ENCODE results near the gene AKAP8.
"Not testable (repeated sequence)": the region's sequence is repeated elsewhere in the genome, so short reads cannot be mapped to it uniquely, and the experiment has no call there.

Gene AKAP8

GRCh38 chr19:15358918-15359317 lies 20.7 kb downstream of the AKAP8 start:
- no peak overlapping the region for H3K27ac ChIP-seq (ENCODE audit: low read depth, low read length)
- 97% methylated on average over 3 of the region's 3 CpGs for WGBS
- H3K4me1 ChIP-seq (ENCODE audit: insufficient read depth, low read length): no peaks in the 10 kb centered on the region

GRCh38 chr19:15357906-15358305 lies 21.7 kb downstream of the AKAP8 start:
- H3K4me1 ChIP-seq (ENCODE audit: insufficient read depth, low read length): no peaks in the 10 kb centered on the region
- H3K9me3 ChIP-seq (ENCODE audit: insufficient read depth, low read depth, low read length): no peaks in the 10 kb centered on the region
- no peak overlapping the region for H3K4me3 ChIP-seq (ENCODE audit: low read length)
- no peak overlapping the region for H3K27ac ChIP-seq (ENCODE audit: low read depth, low read length)
- WGBS: 95% methylated on average over 4 of the region's 4 CpGs
- H3K27me3 ChIP-seq (ENCODE audit: insufficient read depth, low read length): no peaks in the 10 kb centered on the region
- H3K36me3 ChIP-seq (ENCODE audit: insufficient read depth, low read length): peaks cover 82% of the 10 kb centered on the region
- no peak overlapping the region for H3K9ac ChIP-seq (ENCODE audit: low read depth, low read length)

More at GRCh38 chr19:15358918-15359317, 20.7 kb downstream of the AKAP8 start:
- H3K36me3 ChIP-seq (ENCODE audit: insufficient read depth, low read length): peaks cover 76% of the 10 kb centered on the region
- no peak overlapping the region for H3K9ac ChIP-seq (ENCODE audit: low read depth, low read length)
- H3K9me3 ChIP-seq (ENCODE audit: insufficient read depth, low read depth, low read length): no peaks in the 10 kb centered on the region
- H3K27me3 ChIP-seq (ENCODE audit: insufficient read depth, low read length): no peaks in the 10 kb centered on the region
- no peak overlapping the region for H3K4me3 ChIP-seq (ENCODE audit: low read length)

DNA sequence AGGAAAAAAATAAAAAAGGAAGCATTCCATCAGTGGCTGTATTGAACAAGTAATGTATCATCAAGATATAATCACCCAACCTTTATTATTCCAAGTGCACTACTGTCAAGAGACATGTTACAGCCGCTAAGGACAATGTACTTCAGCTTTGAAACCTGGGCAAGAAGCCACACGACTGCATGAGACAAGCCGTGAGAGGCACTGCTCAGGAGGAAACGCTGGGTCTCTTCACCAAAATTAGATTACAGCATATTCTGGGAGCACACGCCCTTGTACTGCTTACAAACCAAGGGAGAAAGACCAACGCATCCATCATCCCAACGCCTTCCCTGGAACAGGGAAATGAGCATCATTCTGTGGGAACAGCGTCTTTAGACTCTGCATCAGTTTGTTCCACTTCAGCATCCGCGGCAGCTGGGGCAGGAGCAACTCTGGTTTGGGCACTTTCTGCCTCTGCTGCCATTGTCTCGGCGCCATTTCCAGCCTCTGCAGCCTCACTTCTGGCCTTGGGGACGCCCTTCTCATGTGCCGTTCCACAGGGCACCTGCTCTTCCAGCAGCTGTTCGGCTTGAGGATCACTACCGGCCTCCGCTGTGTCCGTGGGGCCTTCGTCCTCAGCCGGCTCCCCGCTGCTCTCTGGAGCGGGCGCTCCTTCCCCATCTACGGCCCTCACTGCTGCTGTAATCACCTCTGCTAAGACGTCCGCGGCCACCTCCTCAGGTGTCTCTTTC lies 24.9 kb downstream of the AKAP8 start:
- Histone ChIP-seq H3K36me3 (ENCODE audit: insufficient read depth, low read length) (peaks cover 62% of the 10 kb centered on the region), H3K4me3 (ENCODE audit: low read length) (no peak overlapping the region), H3K27ac (ENCODE audit: low read depth, low read length) (no peak overlapping the region), H3K9ac (ENCODE audit: low read depth, low read length) (no peak overlapping the region), H3K27me3 (ENCODE audit: insufficient read depth, low read length) (no peaks in the 10 kb centered on the region), H3K9me3 (ENCODE audit: insufficient read depth, low read depth, low read length) (no peaks in the 10 kb centered on the region), H3K4me1 (ENCODE audit: insufficient read depth, low read length) (no peaks in the 10 kb centered on the region)
- WGBS: 97% methylated on average over 27 of the region's 27 CpGs

DNA sequence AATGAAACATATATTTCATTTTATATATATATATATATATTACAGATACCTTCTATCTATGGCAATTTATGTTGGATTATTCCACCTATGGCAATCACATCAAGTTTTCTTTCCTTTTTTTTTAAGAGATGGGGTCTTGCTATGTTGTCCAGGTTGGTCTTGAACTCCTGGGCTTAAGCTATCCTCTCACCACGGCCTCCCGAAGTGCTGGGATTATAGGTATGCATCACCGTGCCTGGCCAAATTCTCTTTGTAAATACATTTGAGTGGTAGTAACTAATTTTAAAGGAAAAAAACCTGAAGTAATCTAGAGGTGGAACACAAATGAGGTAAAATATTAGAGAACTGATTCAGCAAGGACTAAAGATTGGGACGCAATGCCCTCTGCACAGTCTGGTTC lies 25.7 kb downstream of the AKAP8 start:
- Histone ChIP-seq H3K9me3 (ENCODE audit: insufficient read depth, low read depth, low read length) (no peaks in the 10 kb centered on the region), H3K9ac (ENCODE audit: low read depth, low read length) (no peak overlapping the region), H3K4me1 (ENCODE audit: insufficient read depth, low read length) (no peaks in the 10 kb centered on the region), H3K27ac (ENCODE audit: low read depth, low read length) (no peak overlapping the region), H3K36me3 (ENCODE audit: insufficient read depth, low read length) (peaks cover 54% of the 10 kb centered on the region), H3K4me3 (ENCODE audit: low read length) (no peak overlapping the region), H3K27me3 (ENCODE audit: insufficient read depth, low read length) (no peaks in the 10 kb centered on the region)
- 73% methylated on average over 4 of the region's 4 CpGs for WGBS

DNA sequence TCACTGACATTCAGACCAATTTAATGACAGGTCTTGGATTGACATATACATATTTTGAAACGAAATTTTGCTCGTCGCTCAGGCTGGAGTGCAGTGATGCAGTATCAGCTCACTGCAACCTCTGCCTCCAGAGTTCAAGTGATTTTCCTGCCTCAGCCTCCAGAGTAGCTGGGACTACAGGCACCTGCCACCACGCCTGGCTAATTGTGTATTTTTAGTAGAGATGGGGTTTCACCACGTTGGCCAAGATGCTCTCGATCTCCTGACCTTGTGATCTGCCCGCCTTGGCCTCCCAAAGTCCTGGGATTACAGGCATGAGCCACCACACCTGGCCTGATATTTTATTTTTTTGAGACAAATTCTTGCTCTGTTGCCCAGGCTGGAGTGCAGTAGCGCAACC lies 27.1 kb downstream of the AKAP8 start:
- H3K9ac ChIP-seq (ENCODE audit: low read depth, low read length); H3K9me3 ChIP-seq (ENCODE audit: insufficient read depth, low read depth, low read length); H3K27me3 ChIP-seq (ENCODE audit: insufficient read depth, low read length); H3K27ac ChIP-seq (ENCODE audit: low read depth, low read length); H3K4me3 ChIP-seq (ENCODE audit: low read length); H3K4me1 ChIP-seq (ENCODE audit: insufficient read depth, low read length): not testable (repeated sequence)
- peaks cover 40% of the 10 kb centered on the region for H3K36me3 ChIP-seq (ENCODE audit: insufficient read depth, low read length)
- WGBS: 96% methylated on average over 8 of the region's 8 CpGs

GRCh38 chr19:15341328-15341727 lies 38.3 kb downstream of the AKAP8 start:
- 97% methylated on average over 10 of the region's 11 CpGs for WGBS
- H3K36me3 ChIP-seq (ENCODE audit: insufficient read depth, low read length): peaks cover 14% of the 10 kb centered on the region

DNA sequence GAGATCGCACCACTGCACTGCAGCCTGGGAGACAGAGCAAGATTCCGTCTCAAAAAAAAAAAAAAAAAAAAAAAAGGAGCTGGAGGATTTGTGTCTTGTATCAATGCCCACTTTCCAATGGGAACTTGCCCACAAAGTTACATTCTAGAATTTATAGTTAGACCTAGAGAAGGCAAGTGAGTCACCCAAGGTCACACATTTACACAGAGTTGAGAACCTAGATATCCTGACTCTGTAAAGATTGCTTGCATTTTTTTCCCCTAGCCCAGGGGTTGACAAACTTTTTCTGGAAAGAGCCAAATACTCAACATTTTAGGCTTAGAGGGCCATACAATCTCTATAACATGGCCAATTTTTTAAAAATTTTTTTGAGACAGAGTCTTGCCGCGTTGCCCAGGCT lies 39.5 kb downstream of the AKAP8 start:
- Histone ChIP-seq H3K36me3 (ENCODE audit: insufficient read depth, low read length) (peaks cover 6% of the 10 kb centered on the region), H3K4me3 (ENCODE audit: low read length) (no peak overlapping the region), H3K4me1 (ENCODE audit: insufficient read depth, low read length) (no peaks in the 10 kb centered on the region), H3K9ac (ENCODE audit: low read depth, low read length) (no peak overlapping the region), H3K27me3 (ENCODE audit: insufficient read depth, low read length) (no peaks in the 10 kb centered on the region), H3K27ac (ENCODE audit: low read depth, low read length) (no peak overlapping the region), H3K9me3 (ENCODE audit: insufficient read depth, low read depth, low read length) (no peaks in the 10 kb centered on the region)
- 98% methylated on average over 4 of the region's 4 CpGs for WGBS

More at GRCh38 chr19:15341328-15341727, 38.3 kb downstream of the AKAP8 start:
- H3K27me3 ChIP-seq (ENCODE audit: insufficient read depth, low read length); H3K4me3 ChIP-seq (ENCODE audit: low read length); H3K9me3 ChIP-seq (ENCODE audit: insufficient read depth, low read depth, low read length); H3K9ac ChIP-seq (ENCODE audit: low read depth, low read length); H3K27ac ChIP-seq (ENCODE audit: low read depth, low read length); H3K4me1 ChIP-seq (ENCODE audit: insufficient read depth, low read length): not testable (repeated sequence)

DNA sequence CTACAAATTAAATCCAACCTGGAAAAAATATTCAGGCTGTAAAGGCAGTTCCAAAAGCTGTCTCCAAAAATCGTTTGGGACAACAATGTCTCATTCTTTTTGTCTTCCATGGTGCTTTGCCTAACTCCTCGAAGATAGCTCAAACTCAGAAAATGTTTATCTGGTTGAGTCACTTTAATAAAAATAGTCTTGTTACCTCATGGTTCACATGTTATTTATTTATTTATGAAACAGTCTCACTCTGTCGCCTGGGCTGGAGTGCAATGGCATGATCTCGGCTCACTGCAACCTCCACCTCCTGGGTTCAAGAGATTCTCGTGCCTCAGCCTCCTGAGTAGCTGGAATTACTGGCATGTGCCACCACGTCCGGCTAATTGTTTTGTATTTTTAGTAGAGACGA lies 42.4 kb downstream of the AKAP8 start:
- H3K9me3 ChIP-seq (ENCODE audit: insufficient read depth, low read depth, low read length): no peaks in the 10 kb centered on the region
- H3K27me3 ChIP-seq (ENCODE audit: insufficient read depth, low read length): no peaks in the 10 kb centered on the region
- H3K36me3 ChIP-seq (ENCODE audit: insufficient read depth, low read length): peaks cover 6% of the 10 kb centered on the region; the same call in 1 of the 2 replicates
- no peak overlapping the region for H3K9ac ChIP-seq (ENCODE audit: low read depth, low read length)
- no peak overlapping the region for H3K27ac ChIP-seq (ENCODE audit: low read depth, low read length)
- 94% methylated on average over 8 of the region's 8 CpGs for WGBS
- H3K4me1 ChIP-seq (ENCODE audit: insufficient read depth, low read length): no peaks in the 10 kb centered on the region
- H3K4me3 ChIP-seq (ENCODE audit: low read length): no peak overlapping the region

- not testable (repeated sequence) for H3K27ac ChIP-seq (ENCODE audit: low read depth, low read length); H3K4me3 ChIP-seq (ENCODE audit: low read length); H3K4me1 ChIP-seq (ENCODE audit: insufficient read depth, low read length); H3K27me3 ChIP-seq (ENCODE audit: insufficient read depth, low read length); H3K36me3 ChIP-seq (ENCODE audit: insufficient read depth, low read length); H3K9ac ChIP-seq (ENCODE audit: low read depth, low read length); H3K9me3 ChIP-seq (ENCODE audit: insufficient read depth, low read depth, low read length)
- 87% methylated on average over 7 of the region's 7 CpGs for WGBS
Measured at GRCh38 chr19:15335992-15336391, 43.6 kb downstream of the AKAP8 start.

DNA sequence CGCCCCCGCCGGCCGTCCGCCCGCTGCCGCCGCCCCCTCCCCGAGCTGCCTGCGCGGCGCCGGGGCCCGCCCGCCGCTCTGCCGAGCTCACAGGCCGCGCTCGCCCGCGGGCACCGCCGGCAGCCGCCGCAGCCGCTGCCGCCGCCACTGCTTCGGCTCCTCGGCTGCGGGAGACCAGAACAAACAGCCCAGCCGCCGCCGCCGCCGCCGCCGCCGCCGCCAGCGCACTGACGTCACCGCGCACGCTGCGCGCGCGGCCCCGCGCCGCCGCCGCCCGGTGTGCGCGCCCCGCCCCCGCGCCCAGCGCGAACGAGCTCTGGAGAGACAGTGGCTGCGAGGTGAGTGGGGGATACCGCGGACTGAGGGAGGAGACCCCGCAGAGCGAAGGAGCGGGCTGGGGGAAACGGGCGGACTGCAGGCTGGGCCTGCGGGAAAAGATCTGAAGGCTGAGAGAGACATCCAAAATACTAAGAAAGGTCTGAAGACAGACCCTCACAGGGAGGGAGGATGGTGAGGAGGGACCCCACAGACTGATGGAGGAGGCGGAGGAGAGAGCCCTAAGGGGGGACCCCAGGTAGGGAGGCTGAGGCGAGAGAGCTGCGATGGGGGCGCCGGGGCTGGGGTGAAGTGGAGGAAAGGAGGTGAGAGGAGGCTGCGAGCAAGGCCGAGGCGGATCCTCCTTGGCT lies 47.1 kb downstream of the AKAP8 start, which contains the start of gene BRD4:
TSS of gene BRD4 (minus strand) at position 229 of the 686 bp plus-strand sequence. CDS start 59,440 bp downstream, outside the sequence.
- Histone ChIP-seq H3K27ac (ENCODE audit: low read depth, low read length) (peak within 1 kb of the TSS; percentile 96), H3K9ac (ENCODE audit: low read depth, low read length) (peak within 1 kb of the TSS; percentile 95), H3K27me3 (ENCODE audit: insufficient read depth, low read length) (no peaks in the 10 kb centered on the region), H3K9me3 (ENCODE audit: insufficient read depth, low read depth, low read length) (no peaks in the 10 kb centered on the region), H3K4me1 (ENCODE audit: insufficient read depth, low read length) (peaks cover 11% of the 10 kb centered on the region), H3K36me3 (ENCODE audit: insufficient read depth, low read length) (no peaks in the 10 kb centered on the region), H3K4me3 (ENCODE audit: low read length) (peak within 1 kb of the TSS; percentile 97)
- WGBS: 4% methylated on average over 81 of the region's 81 CpGs

GRCh38 chr19:15331419-15332310 lies 47.9 kb downstream of the AKAP8 start:
- peaks cover 13% of the 10 kb centered on the region for H3K4me1 ChIP-seq (ENCODE audit: insufficient read depth, low read length)

More at GRCh38 chr19:15331419-15332310, 47.9 kb downstream of the AKAP8 start:
- Histone ChIP-seq H3K9ac (ENCODE audit: low read depth, low read length) (peak overlapping the region; percentile 95), H3K36me3 (ENCODE audit: insufficient read depth, low read length) (no peaks in the 10 kb centered on the region), H3K27me3 (ENCODE audit: insufficient read depth, low read length) (no peaks in the 10 kb centered on the region), H3K9me3 (ENCODE audit: insufficient read depth, low read depth, low read length) (no peaks in the 10 kb centered on the region), H3K27ac (ENCODE audit: low read depth, low read length) (peak overlapping the region; percentile 96), H3K4me3 (ENCODE audit: low read length) (peak overlapping the region; percentile 97)
- under 1% methylated on average over 122 of the region's 122 CpGs for WGBS
